NK-92 treated with Interleukin-12 subunit alpha and Interleukin-12 subunit beta, amount 100 ng/mL, for 24 hours (cell line): ENCODE results near the gene LGR6.

Experiments
- DNase-seq: peaks from one replicate; lab custom pipeline; 2025; lab: John Stamatoyannopoulos, UW

The LGR6 gene

GRCh38 chr1:202289009-202289408, 95.4 kb downstream of the LGR6 start:
- no peak for DNase-seq

GRCh38 chr1:202291001-202291400, 97.4 kb downstream of the LGR6 start:
- no peak for DNase-seq

DNA sequence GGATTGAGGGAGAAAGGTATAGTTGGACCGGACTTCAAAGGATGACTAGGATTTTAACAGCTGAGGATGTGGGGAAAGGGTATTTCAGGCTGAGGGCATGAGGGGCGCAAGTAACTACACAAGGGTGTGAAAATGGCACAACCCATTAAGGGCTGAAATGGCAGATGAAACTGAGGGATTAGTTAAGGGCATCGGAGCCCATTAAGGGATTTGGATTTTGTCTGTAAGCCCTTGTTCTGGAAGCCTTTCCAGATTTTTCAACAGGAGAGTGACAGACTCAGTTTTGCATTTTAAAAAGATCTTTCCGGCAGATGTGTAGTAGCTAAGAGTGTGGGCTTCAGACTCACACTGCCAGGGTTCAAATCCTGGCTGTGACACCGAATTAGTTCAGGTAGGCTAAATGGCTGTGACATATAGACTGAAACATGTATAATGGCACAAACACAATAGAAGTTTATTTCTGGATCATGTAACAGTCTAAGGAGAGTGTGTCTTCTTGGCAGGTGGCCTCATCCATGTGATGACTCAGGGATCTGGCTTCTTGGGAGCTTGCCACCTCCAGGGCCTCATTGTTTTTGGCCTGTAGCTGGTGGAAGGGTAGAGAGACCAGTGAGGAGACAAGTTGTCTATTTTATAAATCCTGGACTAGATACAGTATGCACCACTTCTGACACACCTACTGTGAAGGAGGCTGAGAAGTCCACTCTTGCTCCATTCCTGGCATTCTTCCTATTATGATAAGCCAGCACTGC, 98.5 kb downstream of the LGR6 start:
- DNase-seq: no peak

GRCh38 chr1:202292773-202293172, 99.2 kb downstream of the LGR6 start:
- no peak for DNase-seq

DNA sequence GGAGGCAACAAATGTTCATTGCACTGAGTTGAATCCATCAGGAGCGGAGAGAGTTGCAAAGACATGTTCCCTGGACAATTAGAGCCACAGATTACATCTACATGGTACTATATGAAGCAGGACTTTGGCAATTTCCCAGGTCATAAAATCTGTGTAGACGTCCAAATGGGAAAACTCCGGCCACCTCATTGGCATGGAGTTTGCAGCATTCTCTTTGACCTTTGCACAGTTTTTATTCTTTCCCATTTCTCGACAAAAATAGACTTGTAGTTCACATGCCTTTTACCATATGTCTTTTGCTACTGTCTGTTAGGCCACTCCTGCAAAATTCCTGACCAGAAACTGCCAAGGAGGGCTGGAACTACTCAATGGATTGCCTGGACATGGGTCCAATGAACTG, 100.0 kb downstream of the LGR6 start:
- no peak for DNase-seq

GRCh38 chr1:202302166-202302565, 108.6 kb downstream of the LGR6 start:
- DNase-seq: no peak

GRCh38 chr1:202304375-202304774, 110.8 kb downstream of the LGR6 start:
- no peak for DNase-seq

DNA sequence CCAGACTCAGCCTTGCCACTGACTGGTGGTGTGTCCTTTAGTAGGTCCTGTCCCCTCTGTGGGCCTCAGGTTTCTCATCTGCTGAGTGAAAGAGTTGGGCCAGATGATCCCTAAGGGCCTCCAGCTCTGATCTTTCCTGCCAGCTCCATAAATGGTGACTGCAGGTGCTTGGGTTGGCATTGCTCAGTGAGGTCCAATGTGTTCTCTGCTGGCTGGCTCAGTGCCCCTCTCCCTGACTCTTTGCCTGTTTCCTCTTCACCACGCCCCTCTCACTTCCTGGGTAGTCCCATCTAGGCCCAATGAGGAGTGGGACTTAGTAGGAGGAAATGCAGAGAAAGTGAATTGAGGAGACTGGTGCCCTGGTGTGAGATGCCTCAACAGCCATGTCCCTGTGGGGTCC, 111.6 kb downstream of the LGR6 start:
- no peak for DNase-seq

DNA sequence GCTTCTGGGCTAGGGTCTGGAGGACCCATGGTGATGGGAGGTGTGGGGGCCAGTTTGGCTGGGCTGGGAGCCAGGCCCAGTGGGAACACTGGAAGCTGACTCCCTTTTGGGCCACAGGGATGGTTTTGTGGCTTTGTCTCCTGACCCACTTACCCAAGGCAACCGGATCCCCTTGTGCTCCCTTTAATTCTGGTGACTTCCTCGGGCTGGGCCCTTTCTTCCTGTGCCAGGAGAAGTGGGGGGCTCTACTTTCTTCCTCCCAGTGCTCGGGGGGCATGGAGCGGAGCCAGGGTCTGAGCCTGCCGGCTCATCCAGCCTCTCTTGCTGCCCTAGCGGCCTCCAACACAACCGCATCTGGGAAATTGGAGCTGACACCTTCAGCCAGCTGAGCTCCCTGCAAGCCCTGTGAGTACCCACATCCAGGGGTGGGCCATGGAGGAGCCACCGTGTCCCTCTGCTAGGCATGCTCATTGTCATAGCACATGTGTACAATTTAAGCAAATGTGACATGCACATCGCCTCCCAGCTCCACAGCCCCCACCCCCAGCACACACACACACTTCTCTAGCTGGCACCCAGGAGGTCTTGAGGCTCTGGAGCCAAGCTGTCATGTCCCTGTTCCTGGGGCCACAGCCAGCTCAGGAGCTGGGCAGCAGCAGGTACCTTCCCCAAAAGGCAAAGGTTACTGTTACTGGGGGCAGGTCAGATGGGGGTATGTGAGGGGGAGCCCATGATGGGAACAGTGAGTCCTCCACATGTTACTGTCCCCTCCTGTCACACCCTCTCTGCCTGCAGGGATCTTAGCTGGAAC, 113.1 kb downstream of the LGR6 start:
- no peak for DNase-seq

DNA sequence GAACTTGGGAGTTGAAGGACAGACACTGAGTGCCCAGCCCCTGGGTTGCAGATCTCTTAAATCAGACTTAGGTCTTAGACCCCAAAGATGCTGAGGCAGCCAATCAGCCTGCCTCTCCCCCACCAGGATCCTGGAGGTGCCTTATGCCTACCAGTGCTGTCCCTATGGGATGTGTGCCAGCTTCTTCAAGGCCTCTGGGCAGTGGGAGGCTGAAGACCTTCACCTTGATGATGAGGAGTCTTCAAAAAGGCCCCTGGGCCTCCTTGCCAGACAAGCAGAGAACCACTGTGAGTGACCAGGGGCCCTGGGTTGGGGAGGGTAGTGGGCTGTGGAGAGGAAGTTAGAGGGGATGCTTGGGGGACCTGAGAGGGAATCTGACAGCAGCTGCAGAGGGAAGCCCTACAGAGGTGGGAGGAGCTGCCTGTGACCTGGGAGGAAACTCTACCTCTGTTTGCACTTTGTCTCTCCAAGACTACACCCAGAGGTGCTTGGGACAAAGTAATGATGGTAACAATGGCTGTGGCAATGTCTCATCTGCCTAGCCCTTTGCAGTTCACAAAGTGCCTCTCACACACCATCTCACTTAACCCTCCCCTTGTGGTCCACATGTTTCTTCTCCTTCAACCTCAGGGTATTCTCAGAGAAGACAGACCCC, 116.6 kb downstream of the LGR6 start:
- DNase-seq: no peak

GRCh38 chr1:202310746-202311145, 117.1 kb downstream of the LGR6 start:
- DNase-seq: no peak

DNA sequence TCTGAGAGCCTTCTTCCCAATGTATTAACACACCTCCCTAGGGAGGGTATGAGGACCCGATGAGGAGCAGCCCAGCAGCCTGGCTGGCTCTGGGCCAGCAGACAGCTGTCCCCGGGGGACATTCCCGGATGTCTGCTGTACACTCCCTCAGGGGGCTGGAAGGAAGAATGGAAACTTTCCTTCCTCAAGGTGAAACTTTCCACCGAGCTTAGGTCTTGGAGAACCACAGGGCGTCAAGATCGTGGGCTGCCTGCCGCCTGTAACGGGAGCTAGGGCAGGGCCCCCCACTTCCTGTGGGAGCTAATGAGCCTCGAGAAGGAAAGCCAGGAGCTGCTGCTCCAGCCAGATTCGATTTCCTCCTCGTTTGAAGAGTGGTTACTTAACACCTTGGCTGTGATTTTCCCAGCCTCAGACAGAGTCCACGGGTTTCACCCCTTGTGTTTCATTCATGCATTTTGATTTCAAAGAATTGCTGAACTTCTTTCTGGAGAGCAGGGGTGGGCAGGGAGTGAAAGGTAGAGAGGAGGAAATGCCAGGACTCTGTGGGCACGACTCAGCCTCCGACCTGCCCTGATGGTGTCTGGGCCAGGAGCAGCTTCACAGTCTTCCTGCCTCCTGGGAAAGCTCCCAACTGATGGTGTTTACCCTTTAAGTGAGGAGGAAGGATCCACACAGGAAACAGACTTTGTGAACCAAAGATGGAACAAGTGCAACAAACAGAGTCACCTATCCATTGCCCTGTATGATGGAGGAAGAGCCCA, 118.5 kb downstream of the LGR6 start:
- DNase-seq: no peak

DNA sequence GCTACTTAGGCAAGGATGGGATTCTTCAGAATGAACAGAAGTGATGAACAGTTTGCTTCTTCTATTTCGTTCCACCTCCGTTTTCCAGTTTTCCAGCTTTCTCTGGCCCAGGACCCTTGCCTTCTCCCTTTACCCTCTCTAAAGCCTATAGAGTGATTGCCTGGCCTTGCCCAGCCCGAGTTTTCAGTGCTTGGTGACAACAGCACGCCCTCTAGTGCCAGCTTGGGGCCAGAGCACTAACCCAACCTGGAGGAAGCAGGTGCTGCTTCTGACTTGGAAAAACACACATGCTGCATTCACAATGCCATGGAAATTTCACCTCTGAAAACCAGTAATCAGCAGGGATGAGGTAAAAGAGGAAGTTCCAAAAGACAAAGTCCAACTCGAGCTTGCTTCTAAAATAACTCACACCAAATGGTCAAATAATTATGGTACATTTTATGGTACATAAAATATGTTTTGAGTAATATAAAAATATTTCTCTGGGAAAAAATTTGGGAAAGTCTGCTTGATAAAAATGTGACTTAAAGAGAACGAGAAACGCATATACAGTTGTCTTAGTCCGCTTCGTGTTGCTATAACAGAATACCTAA, 122.1 kb downstream of the LGR6 start:
- DNase-seq: peak; percentile 59

DNA sequence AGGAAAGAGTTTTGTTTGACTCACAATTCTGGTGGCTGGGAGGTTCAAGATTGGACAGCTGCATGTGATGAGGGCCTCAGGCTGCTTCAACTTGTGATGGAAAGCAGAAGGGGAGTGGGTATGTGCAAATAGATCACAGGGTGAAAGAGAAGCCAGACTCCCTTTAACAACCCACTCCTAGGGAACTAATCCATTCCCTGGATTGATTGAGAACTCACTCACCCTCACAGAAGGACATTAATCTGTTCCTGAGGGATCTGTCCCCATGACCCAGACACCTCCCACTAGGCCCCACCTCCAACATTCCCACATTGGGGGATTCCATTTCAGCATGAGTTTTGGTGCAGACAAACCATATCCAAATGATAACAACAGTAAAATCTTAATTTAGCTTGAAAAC, 122.6 kb downstream of the LGR6 start:
- no peak for DNase-seq

DNA sequence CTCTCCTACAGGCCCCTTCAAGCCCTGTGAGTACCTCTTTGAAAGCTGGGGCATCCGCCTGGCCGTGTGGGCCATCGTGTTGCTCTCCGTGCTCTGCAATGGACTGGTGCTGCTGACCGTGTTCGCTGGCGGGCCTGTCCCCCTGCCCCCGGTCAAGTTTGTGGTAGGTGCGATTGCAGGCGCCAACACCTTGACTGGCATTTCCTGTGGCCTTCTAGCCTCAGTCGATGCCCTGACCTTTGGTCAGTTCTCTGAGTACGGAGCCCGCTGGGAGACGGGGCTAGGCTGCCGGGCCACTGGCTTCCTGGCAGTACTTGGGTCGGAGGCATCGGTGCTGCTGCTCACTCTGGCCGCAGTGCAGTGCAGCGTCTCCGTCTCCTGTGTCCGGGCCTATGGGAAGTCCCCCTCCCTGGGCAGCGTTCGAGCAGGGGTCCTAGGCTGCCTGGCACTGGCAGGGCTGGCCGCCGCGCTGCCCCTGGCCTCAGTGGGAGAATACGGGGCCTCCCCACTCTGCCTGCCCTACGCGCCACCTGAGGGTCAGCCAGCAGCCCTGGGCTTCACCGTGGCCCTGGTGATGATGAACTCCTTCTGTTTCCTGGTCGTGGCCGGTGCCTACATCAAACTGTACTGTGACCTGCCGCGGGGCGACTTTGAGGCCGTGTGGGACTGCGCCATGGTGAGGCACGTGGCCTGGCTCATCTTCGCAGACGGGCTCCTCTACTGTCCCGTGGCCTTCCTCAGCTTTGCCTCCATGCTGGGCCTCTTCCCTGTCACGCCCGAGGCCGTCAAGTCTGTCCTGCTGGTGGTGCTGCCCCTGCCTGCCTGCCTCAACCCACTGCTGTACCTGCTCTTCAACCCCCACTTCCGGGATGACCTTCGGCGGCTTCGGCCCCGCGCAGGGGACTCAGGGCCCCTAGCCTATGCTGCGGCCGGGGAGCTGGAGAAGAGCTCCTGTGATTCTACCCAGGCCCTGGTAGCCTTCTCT, 124.6 kb downstream of the LGR6 start:
- DNase-seq: no peak

DNA sequence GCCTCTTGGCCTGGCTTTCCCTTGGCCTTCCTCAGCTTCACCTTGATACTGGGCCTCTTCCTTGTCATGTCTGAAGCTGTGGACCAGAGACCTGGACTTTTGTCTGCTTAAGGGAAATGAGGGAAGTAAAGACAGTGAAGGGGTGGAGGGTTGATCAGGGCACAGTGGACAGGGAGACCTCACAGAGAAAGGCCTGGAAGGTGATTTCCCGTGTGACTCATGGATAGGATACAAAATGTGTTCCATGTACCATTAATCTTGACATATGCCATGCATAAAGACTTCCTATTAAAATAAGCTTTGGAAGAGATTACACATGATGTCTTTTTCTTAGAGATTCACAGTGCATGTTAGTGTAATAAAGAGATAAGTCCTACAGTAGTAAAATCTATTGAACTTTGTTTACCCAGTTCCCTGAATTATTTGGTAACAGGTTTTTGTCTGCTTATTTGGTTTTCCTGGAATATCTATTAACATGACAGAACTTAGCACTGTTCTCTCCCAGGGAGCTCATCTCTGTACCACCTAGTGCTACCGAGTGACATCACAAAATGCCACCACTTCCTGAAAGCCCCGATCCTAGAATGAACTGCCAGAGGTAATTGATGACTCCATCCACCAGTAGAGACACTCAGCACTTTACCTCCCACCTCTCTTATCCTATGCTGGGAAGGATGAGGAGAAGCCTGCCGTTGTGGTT, 125.9 kb downstream of the LGR6 start:
- no peak for DNase-seq

- no peak for DNase-seq
Measured at GRCh38 chr1:202320081-202320405, 126.4 kb downstream of the LGR6 start.

DNA sequence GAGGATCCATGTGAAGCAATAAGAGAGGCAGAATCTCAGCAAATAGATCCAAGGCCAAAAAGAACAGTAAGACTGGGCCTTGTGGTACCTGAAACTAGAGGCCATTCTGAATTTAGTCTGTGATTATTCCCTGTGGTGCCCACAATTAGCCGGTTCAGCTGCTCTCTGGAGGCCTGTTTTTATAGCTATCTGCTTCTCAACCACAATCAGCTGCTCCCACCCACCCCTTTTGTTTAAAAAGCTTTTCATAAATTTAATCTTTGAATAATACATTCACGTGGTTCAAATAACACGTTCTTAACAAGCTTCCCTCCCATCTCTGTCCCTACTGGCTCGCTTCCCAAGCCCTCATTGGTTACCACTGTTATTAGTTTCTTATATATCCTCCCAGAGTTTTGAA, 130.1 kb downstream of the LGR6 start:
- no peak for DNase-seq

GRCh38 chr1:202324646-202325045, 131.0 kb downstream of the LGR6 start:
- DNase-seq: no peak

- no peak for DNase-seq
Measured at GRCh38 chr1:202329891-202330290, 136.3 kb downstream of the LGR6 start.
